Keratinocyte (primary cell): ENCODE data around the gene DNAJC27.

ENCODE experiments used
- EZH2 ChIP-seq: IDR thresholded peaks from one replicate; pipeline ENCODE4 v1.6.1; 2012; ENCODE audit warnings: inconsistent platforms, mild to moderate bottlenecking, low read length, moderate library complexity
- TF ChIP-seq, protein P1 (sequence below), 3 experiments: IDR thresholded peaks in 1 of 3; conservative IDR thresholded peaks in 1 of 3; optimal IDR thresholded peaks in 1 of 3; 2 replicates in 2 of 3; 3 replicates in 1 of 3; pipeline versions ENCODE3 to v1.5.1; 2011; ENCODE audit warnings: low read length in 3 of 3, mild to moderate bottlenecking in 3 of 3, moderate library complexity in 2 of 3, control low read depth in 1 of 3, inconsistent platforms in 1 of 3; ENCODE audit not compliant: insufficient read depth in 2 of 3; ENCODE audit errors: extremely low read depth in 1 of 3

DNA sequence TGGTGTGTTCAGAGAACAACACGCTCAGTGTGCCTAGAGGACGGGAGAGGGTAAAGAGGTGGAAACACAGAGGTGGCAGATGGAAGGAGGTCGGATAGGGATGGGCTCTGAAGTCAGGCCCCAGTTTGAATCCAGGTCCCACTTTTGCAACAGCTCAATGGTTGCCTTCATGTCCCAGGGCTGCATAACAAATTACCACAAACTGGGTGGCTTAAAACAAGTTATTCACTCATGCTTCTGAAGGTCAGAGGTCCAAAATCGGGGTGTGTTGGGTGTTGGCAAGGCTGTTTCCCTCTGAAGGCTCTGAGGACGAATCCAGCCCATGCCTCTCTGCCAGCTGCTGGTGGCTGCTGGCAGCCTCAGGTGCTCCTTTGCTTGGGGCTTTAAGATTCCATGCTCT is 39.0 kb downstream of the DNAJC27 start:
- TF ChIP-seq, protein P1, sequence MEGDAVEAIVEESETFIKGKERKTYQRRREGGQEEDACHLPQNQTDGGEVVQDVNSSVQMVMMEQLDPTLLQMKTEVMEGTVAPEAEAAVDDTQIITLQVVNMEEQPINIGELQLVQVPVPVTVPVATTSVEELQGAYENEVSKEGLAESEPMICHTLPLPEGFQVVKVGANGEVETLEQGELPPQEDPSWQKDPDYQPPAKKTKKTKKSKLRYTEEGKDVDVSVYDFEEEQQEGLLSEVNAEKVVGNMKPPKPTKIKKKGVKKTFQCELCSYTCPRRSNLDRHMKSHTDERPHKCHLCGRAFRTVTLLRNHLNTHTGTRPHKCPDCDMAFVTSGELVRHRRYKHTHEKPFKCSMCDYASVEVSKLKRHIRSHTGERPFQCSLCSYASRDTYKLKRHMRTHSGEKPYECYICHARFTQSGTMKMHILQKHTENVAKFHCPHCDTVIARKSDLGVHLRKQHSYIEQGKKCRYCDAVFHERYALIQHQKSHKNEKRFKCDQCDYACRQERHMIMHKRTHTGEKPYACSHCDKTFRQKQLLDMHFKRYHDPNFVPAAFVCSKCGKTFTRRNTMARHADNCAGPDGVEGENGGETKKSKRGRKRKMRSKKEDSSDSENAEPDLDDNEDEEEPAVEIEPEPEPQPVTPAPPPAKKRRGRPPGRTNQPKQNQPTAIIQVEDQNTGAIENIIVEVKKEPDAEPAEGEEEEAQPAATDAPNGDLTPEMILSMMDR (optimal IDR thresholded peaks at IDR 0.05 in 1 of 3, IDR thresholded peaks at IDR 0.05 in 1 of 3, conservative IDR thresholded peaks at IDR 0.05 in 1 of 3; ENCODE audit: extremely low read depth in 1 of 3, insufficient read depth in 2 of 3, low read length in 3 of 3) = no peak
- TF ChIP-seq EZH2 = no peak
